Heart right ventricle (tissue), 16 donors: Measurements from ENCODE around the gene NR2F6. TPM values are rescaled to one million over a fixed set of nuclear protein-coding genes. Genes with fewer than 3 reads are reported as not detected.

Experiments
- ATAC-seq, 8 donors: fragments of 200-7000 bp; cut with Tn5 transposase; one replicate each; pipeline ENCODE4 v1.9.1; 2020; ENCODE audit warnings: mild to moderate bottlenecking in 8 of 8, moderate library complexity in 8 of 8, moderate number of reproducible peaks in 1 of 8
- DNase-seq, 2 donors: peaks; one replicate each; pipeline ENCODE4 v3.0.0-alpha.2; 2020
- H3K27ac ChIP-seq, 10 donors: fragments of 200-600 bp; sonication (generic) in 2 of 10; one replicate each; pipeline versions ENCODE4 v1.5.0 to v1.8.0; 2020 to 2022; ENCODE audit warnings: mild to moderate bottlenecking in 3 of 10
- H3K27me3 ChIP-seq, 7 donors: fragments of 200-600 bp; one replicate each; pipeline ENCODE4 v1.8.0; 2021 to 2022; ENCODE audit warnings: mild to moderate bottlenecking in 2 of 7
- H3K36me3 ChIP-seq, 9 donors: fragments of 200-600 bp; sonication (generic) in 1 of 9; one replicate each; pipeline versions ENCODE4 v1.5.0 to v1.8.0; 2020 to 2022; ENCODE audit warnings: mild to moderate bottlenecking in 2 of 9
- H3K4me1 ChIP-seq, 9 donors: fragments of 200-600 bp; sonication (generic) in 1 of 9; one replicate each; pipeline versions ENCODE4 v1.5.0 to v1.8.0; 2020 to 2022; ENCODE audit warnings: mild to moderate bottlenecking in 4 of 9
- H3K4me3 ChIP-seq, 10 donors: fragments of 200-600 bp; sonication (generic) in 2 of 10; one replicate each; pipeline versions ENCODE4 v1.5.0 to v1.8.0; 2020 to 2022; ENCODE audit warnings: mild to moderate bottlenecking in 7 of 10, moderate library complexity in 2 of 10
- H3K9me3 ChIP-seq, 11 donors: fragments of 200-600 bp in 10 of 11; sonication (generic) in 2 of 11; one replicate each; pipeline versions ENCODE4 v1.5.0 to v1.8.0; 2013 to 2022; ENCODE audit warnings: mild to moderate bottlenecking in 2 of 11, control low read depth in 1 of 11, moderate library complexity in 1 of 11
- CTCF ChIP-seq, 9 donors: fragments of 200-600 bp; sonication (generic) in 2 of 9; IDR thresholded peaks; one replicate each; pipeline versions ENCODE4 v1.5.0 to v1.8.0; 2021 to 2022; ENCODE audit warnings: antibody characterized with exemption in 9 of 9, mild to moderate bottlenecking in 5 of 9, moderate library complexity in 1 of 9
- WGBS, 2 donors: extraction: QIAGEN DNeasy Blood & Tissue Kit; methylation state at CpG; one replicate each; pipeline ENCODE4 v1.1.7; 2013; ENCODE audit warnings: inconsistent platforms in 1 of 2; 5-methylcytosine and 5-hydroxymethylcytosine counted together
- intact Hi-C, 10 donors: fragments of 100-400 bp; cut with DNase I; formaldehyde crosslinking; loops; one replicate each; pipeline versions ENCODE4 v1.11.1 to v1.14.2; 2022
- polyA plus RNA-seq, 2 donors: library from polyadenylated mRNA; stranded (reverse); fragments of 200-250 nt; gene quantifications; one replicate each; pipeline ENCODE4 v1.2.3, GENCODE V29; 2013
- total RNA-seq, 10 donors: library from RNA; stranded (reverse); fragmentation: NEBNext Ultra II Directional in 3 of 10; extraction: Animal tissue kit (Norgen Biotek cat#: 25700) in 3 of 10; gene quantifications; one replicate each; pipeline versions ENCODE4 v1.2.1 to v1.2.4, GENCODE V29; 2021 to 2023
- donor health status: Arrhythmogenic right ventricular cardiomyopathy.
- donor health status: ischemic (EF 13 %, LVEDD 7.1; RV severe dilation, severe dysfunction).
- donor health status: healthy with polysubstance abuse.
- donor health status: DM: no; HTN: yes; CAD: no.
- donor health status: DM: no; HTN: no; CAD: no.
- donor health status: ischemic (EF 25% LVEDD 6.9; RV normal size, moderate dysfunction).
- donor health status: ischemic (EF 25% LVEDD 5.7; RV mildly dilated, moderate dysfunction).
- donor health status: healthy.
- donor health status: DM: yes; HTN: yes; CAD: no.
- donor health status: Ischemic cardiomyopathy.
- donor health status: ischemic (EF 35%, LVEDD 5.7; RV mildly dilated, moderate dysfunction).
- donor health status: nonischemic (EF 11% LVEDD 7.7; RV severe dilation, severe dysfunction).
- donor health status: DM: yes; HTN: yes; CAD: no.
- donor health status: PGD.
- donor health status: ischemic (EF 29% LVEDD 5.4; RV normal size, mild dysfunction).
- donor health status: nonischemic (EF 23%, LVEDD 6.1; RV moderate dilation, normal function).

NR2F6 gene
- total and polyA plus RNA-seq, 12 donors, result 32.0 to 79.7 (median 42.2) TPM

DNA sequence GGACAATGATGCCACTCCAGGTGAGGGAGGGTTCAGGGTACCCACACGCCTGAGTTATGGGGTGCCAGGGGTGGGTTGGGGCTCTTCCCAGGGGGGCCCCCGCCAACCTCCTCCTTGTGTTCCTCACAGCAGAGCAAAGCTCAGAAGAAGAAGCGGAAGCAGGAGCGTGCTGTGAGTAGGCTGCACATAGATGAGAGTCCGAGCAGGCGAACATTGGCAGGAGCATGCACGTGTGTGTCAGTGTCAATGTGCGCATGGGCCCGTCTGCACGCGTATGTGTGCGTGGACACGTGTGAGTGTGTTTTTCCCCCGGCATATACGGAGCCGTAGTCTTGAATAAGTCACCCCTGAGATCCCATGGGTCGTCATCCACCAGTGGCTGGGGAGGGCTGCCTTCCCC lies 43.0 kb downstream of the NR2F6 start:
- ATAC-seq, result no peak
- H3K36me3 ChIP-seq, result peaks cover 0 to 100% (median 47%) of the 10 kb centered on the region in 9 donors
- no peak overlapping the region for H3K27ac ChIP-seq
- H3K4me3 ChIP-seq, result no peak overlapping the region
- no peaks in the 10 kb centered on the region for H3K9me3 ChIP-seq
- WGBS, 2 donors, result 91 to 92% methylated on average over 17 of the region's 17 CpGs
- no peak for TF ChIP-seq CTCF (IDR thresholded peaks at IDR 0.05)
- H3K27me3 ChIP-seq, result no peaks in the 10 kb centered on the region
- intact Hi-C loops, result loop anchor here in 2 of 10 donors (10.0 kb wide), 1 partner anchor 82 kb away; the partner anchor contains the start of gene ANKLE1 (in 2 of the 2)
- H3K4me1 ChIP-seq, result no peaks in the 10 kb centered on the region
- no peak for DNase-seq

DNA sequence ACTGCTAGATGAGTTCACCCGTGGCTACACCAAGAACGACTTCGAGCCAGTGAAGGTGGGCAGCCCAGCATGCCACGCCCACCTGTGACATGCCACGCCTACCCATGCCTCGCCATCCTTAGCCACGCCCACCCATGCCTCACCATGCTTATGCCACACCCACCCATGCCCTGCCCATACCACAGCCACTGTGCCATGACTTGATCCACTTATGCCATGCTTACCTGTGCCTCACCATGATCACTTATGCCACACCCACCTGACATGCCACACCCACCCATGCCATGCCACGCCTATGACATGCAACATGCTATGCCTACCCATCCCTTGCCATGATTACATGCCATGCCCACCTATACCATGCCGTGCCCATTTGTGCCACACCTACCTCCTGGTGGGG lies 43.5 kb downstream of the NR2F6 start:
- H3K27ac ChIP-seq, result no peak overlapping the region
- no peak for TF ChIP-seq CTCF (IDR thresholded peaks at IDR 0.05)
- H3K4me3 ChIP-seq, result no peak overlapping the region
- H3K9me3 ChIP-seq, result no peaks in the 10 kb centered on the region
- H3K36me3 ChIP-seq, result peaks cover 0 to 100% (median 51%) of the 10 kb centered on the region in 9 donors
- no peaks in the 10 kb centered on the region for H3K27me3 ChIP-seq
- no peak for DNase-seq
- no peak for ATAC-seq
- no peaks in the 10 kb centered on the region for H3K4me1 ChIP-seq
- intact Hi-C loops, result loop anchor here in 2 of 10 donors (10.0 kb wide), 1 partner anchor 83 kb away; the partner anchor contains the start of gene ANKLE1 (in 2 of the 2)
- WGBS, 2 donors, result 91 to 92% methylated on average over 9 of the region's 9 CpGs

- Histone ChIP-seq H3K4me3 (no peak overlapping the region), H3K27me3 (no peaks in the 10 kb centered on the region), H3K27ac (no peak overlapping the region), H3K4me1 (no peaks in the 10 kb centered on the region), H3K36me3 (peaks cover 0 to 99% (median 44%) of the 10 kb centered on the region in 9 donors), H3K9me3 (no peaks in the 10 kb centered on the region)
- ATAC-seq (no peak), DNase-seq (no peak)
- no peak for TF ChIP-seq CTCF (IDR thresholded peaks at IDR 0.05)
- intact Hi-C loops, result loop anchor here in 3 of 10 donors (2.0 to 10.0 kb wide), 2 partner anchors 82 to 84 kb away; partner anchors contain the start of gene ANKLE1 (in 2 of the 3)
- WGBS, 2 donors, result 74 to 75% methylated on average over 16 of the region's 16 CpGs
Measured at GRCh38 chr19:17200408-17201079, 45.2 kb downstream of the NR2F6 start.

- no peak for ATAC-seq
- DNase-seq, result no peak
- no peaks in the 10 kb centered on the region for H3K27me3 ChIP-seq
- intact Hi-C loops, result no loop called here
- H3K4me1 ChIP-seq, result no peaks in the 10 kb centered on the region
- WGBS, 2 donors, result 94 to 97% methylated on average over 16 of the region's 16 CpGs
- H3K4me3 ChIP-seq, result no peak overlapping the region
- H3K27ac ChIP-seq, result no peak overlapping the region
- H3K9me3 ChIP-seq, result no peaks in the 10 kb centered on the region
- H3K36me3 ChIP-seq, result peaks cover 4 to 99% (median 70%) of the 10 kb centered on the region in 9 donors
- no peak for TF ChIP-seq CTCF (IDR thresholded peaks at IDR 0.05)
Measured at GRCh38 chr19:17197666-17198065, 48.1 kb downstream of the NR2F6 start.
